HCT116 (cell line): ENCODE data around the gene YKT6. TPM values are rescaled to one million over a fixed set of nuclear protein-coding genes. Genes with fewer than 3 reads are reported as not detected.
"Not testable (repeated sequence)": the region's sequence is repeated elsewhere in the genome, so short reads cannot be mapped to it uniquely, and the experiment has no call there.

Experiments used
- ATAC-seq: fragments of 200-7000 bp; cut with Tn5 transposase; 2 replicates; pipeline ENCODE4 v1.9.1; 2020; ENCODE audit warnings: mild to moderate bottlenecking, moderate library complexity
- BruUV-seq: library from RNA; stranded (reverse); fragments of 400-500 nt; replicated peaks from 2 replicates; lab custom pipeline; 2021; lab: Mats Ljungman, UMichigan
- CTCF ChIA-PET: fragments of 300-600 bp; sonication (Branson Sonifier 250); formaldehyde crosslinking; loops from one replicate; lab custom pipeline; 2021; ENCODE audit warnings: antibody characterized with exemption; lab: Charles Lee
- POLR2A ChIA-PET: fragments of 300-600, 350-600 bp; sonication (Branson Sonifier 250); formaldehyde crosslinking; loops from one replicate; lab custom pipeline; 2021; ENCODE audit warnings: antibody characterized with exemption; lab: Charles Lee
- RAD21 ChIA-PET, 2 experiments: fragments of 300-600 bp; sonication (Branson Sonifier 250); formaldehyde crosslinking; loops; one replicate each; lab custom pipeline; 2023; ENCODE audit warnings: low total read pairs in 2 of 2; ENCODE audit not compliant: uncharacterized antibody in 2 of 2, unreplicated experiment in 2 of 2, low non-redundant PET in 1 of 2; lab: Charles Lee
- DNase-seq: peaks from one replicate; pipeline ENCODE4 v3.0.0-alpha.2; 2010; ENCODE audit warnings: low read depth, low spot score
- H2AFZ ChIP-seq: fragments of 200-600 bp; shearing (Covaris generic), sonication (generic); 2 replicates; pipeline ENCODE4 v1.6.1; 2017; ENCODE audit warnings: low read depth, mixed run types, mixed read lengths, antibody characterized with exemption, low read length; ENCODE audit not compliant: poor library complexity, severe bottlenecking
- H3K27ac ChIP-seq: 2 replicates; pipeline ENCODE4 v1.5.1; 2012; ENCODE audit warnings: low read depth, low read length
- H3K27me3 ChIP-seq: fragments of 200-600 bp; sonication (generic); 2 replicates; pipeline ENCODE4 v1.6.1; 2016; ENCODE audit warnings: mixed run types, low read length, mixed read lengths; ENCODE audit not compliant: insufficient read depth
- H3K36me3 ChIP-seq, 2 experiments: fragments of 200-500 bp in 1 of 2; fragments of 200-600 bp in 1 of 2; sonication (Bioruptor generic) in 1 of 2; sonication (generic) in 1 of 2; 2 replicates each; pipeline versions ENCODE4 v1.5.1 to v1.6.1; 2014 to 2016; ENCODE audit warnings: low read length in 2 of 2, inconsistent platforms in 1 of 2, mixed read lengths in 1 of 2, mixed run types in 1 of 2; ENCODE audit not compliant: insufficient read depth in 2 of 2, control insufficient read depth in 1 of 2
- H3K4me1 ChIP-seq, 2 experiments: fragments of 200-600 bp in 1 of 2; sonication (generic) in 1 of 2; 2 replicates each; pipeline versions ENCODE4 v1.5.1 to v1.6.1; 2012 to 2017; ENCODE audit warnings: low read length in 2 of 2, inconsistent platforms in 1 of 2, mild to moderate bottlenecking in 1 of 2, mixed read lengths in 1 of 2, mixed run types in 1 of 2, moderate library complexity in 1 of 2; ENCODE audit not compliant: insufficient read depth in 2 of 2, control insufficient read depth in 1 of 2
- H3K4me2 ChIP-seq: fragments of 200-600 bp; sonication (generic); 2 replicates; pipeline ENCODE4 v1.6.1; 2017; ENCODE audit warnings: mixed run types, low read length, mixed read lengths
- H3K4me3 ChIP-seq, 2 experiments: fragments of 200-600 bp in 1 of 2; sonication (generic) in 1 of 2; replicated peaks in 1 of 2; 2 replicates each; pipeline ENCODE4 v1.5.1; 2011 to 2016; ENCODE audit warnings: low read length in 2 of 2, control low read depth in 1 of 2, low read depth in 1 of 2, mild to moderate bottlenecking in 1 of 2, mixed read lengths in 1 of 2, mixed run types in 1 of 2
- H3K79me2 ChIP-seq: fragments of 200-600 bp; sonication (generic); 2 replicates; pipeline ENCODE4 v1.6.1; 2017; ENCODE audit warnings: mild to moderate bottlenecking, mixed run types, low read length, moderate library complexity, mixed read lengths; ENCODE audit not compliant: insufficient read depth
- H3K9ac ChIP-seq: fragments of 200-600 bp; sonication (generic); 2 replicates; pipeline ENCODE4 v1.6.1; 2016; ENCODE audit warnings: low read length, mixed read lengths
- H3K9me2 ChIP-seq: fragments of 200-600 bp; sonication (generic), shearing (Covaris generic); 2 replicates; pipeline ENCODE4 v1.6.1; 2017; ENCODE audit warnings: mixed run types, mild to moderate bottlenecking, moderate library complexity; ENCODE audit not compliant: insufficient read depth
- H3K9me3 ChIP-seq, 2 experiments: fragments of 200-500 bp in 1 of 2; fragments of 200-600 bp in 1 of 2; sonication (Bioruptor generic) in 1 of 2; sonication (generic) in 1 of 2; 2 replicates each; pipeline ENCODE4 v1.6.1; 2014 to 2017; ENCODE audit warnings: low read length in 2 of 2, mixed read lengths in 2 of 2, inconsistent platforms in 1 of 2, low read depth in 1 of 2, mild to moderate bottlenecking in 1 of 2, mixed run types in 1 of 2, moderate library complexity in 1 of 2; ENCODE audit not compliant: control insufficient read depth in 1 of 2, insufficient read depth in 1 of 2
- H4K20me1 ChIP-seq: fragments of 200-600 bp; sonication (generic), shearing (Covaris generic); 2 replicates; pipeline ENCODE4 v1.6.1; 2017; ENCODE audit warnings: mixed run types, mild to moderate bottlenecking, moderate library complexity; ENCODE audit not compliant: insufficient read depth
- EZH2phosphoT487 ChIP-seq: fragments of 200-600 bp; IDR thresholded peaks from 2 replicates; pipeline ENCODE4 v1.6.1; 2018; ENCODE audit warnings: antibody characterized with exemption, borderline replicate concordance
- FOSL1 ChIP-seq: IDR thresholded peaks from 2 replicates; pipeline ENCODE4 v1.6.1; 2012; ENCODE audit warnings: low read depth
- MAX ChIP-seq: IDR thresholded peaks from 2 replicates; pipeline ENCODE4 v1.6.1; 2012
- SRF ChIP-seq: IDR thresholded peaks from 2 replicates; pipeline ENCODE4 v1.6.1; 2012; ENCODE audit warnings: low read depth
- TCF7L2 ChIP-seq: IDR thresholded peaks from 2 replicates; pipeline ENCODE4 v1.7.0; 2011; ENCODE audit warnings: borderline replicate concordance, inconsistent platforms; ENCODE audit not compliant: insufficient read depth, insufficient read length; ENCODE audit errors: extremely low read depth
- intact Hi-C: fragments of 100-400 bp; cut with micrococcal nuclease; formaldehyde crosslinking; loops from 2 replicates; pipeline ENCODE4 v1.10.0; 2022
- total RNA-seq: library from RNA; stranded (reverse); gene quantifications from one replicate; pipeline ENCODE4 v1.2.1, GENCODE V29; 2021; ENCODE audit not compliant: unreplicated experiment

Gene YKT6
- total RNA-seq, 1 experiment from 2014 or later: 84.8 TPM

DNA sequence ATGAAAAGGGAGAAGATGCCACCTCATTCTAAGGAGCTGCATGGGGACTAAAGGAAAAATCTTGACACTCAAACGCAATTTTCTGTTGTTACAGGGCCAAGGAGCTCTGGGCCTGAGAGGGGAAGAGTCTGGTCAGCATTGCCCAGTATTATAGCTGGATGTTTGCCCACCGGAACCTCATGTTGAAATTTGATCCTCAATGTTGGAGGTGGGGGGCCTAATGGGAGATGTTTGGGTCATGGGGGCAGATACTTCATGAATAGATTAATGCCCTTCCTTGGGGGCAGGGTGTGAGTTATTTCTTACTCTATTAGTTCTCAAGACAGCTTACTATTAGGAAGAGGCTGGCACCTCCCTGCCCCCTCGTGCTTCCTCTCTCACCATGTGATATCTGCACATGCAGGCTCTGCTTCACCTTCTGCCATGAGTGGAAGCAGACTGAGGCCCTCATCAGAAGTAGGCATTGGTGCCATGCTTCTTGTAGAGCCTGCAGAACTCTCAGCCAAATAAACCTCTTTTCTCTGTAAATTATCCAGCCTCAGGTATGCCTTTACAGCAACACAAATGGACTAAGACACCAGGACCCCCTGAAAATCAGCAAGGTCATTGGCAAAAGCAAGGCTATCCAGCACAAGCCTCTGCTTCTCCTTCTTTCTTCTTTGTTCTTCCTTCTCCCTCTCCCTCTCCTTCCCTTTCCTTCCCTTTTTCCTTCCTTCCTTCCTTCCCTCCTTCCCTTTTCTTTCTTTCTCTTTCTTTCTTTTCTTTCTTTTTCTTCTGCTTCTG is 26.7 kb upstream of the YKT6 start (continued):
- TF ChIP-seq TCF7L2: no peak

DNA sequence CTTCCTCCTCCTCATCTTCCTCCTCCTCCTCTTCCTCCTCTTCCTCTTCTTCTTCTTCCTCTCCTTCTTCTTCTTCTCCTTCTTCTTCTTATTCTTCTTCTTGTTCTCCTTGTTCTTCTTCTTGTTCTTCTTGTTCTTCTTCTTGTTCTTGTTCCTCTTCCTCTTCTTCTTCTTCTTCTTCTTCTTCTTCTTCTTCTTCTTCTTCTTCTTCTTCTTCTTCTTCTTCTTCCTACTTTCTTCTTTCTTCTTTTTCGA is 26.2 kb upstream of the YKT6 start:
- POLR2A ChIA-PET, H3K36me3 ChIP-seq, H3K79me2 ChIP-seq, intact Hi-C loops, H4K20me1 ChIP-seq, H3K9ac ChIP-seq, H3K27me3 ChIP-seq, H3K9me3 ChIP-seq, CTCF ChIA-PET, ATAC-seq, RAD21 ChIA-PET, DNase-seq, BruUV-seq, H2AFZ ChIP-seq, H3K4me3 ChIP-seq, H3K4me2 ChIP-seq, H3K9me2 ChIP-seq, H3K27ac ChIP-seq: not testable (repeated sequence)
- peaks cover 10 to 11% of the 10 kb centered on the region in 2 experiments for H3K4me1 ChIP-seq

DNA sequence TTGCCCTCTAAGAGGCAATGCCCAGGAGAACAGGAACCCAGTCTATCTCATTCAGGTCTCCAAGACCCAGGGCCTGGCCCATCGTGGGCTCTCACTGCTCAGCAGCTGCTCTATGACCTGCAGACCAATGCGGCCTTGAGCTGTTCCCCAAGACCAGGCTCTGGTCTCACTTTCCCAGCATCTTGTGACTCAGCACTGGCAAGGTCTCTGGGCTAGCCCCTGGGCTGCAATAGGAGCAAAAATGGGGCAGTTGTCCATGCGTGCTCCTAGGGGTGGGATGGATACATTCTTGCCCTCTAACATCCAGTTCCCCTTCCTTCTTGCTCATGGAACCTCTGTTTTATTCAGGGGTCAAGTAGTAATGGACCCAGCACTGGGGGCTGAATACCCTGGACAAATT is 25.0 kb upstream of the YKT6 start:
- Histone ChIP-seq H4K20me1 (no peaks in the 10 kb centered on the region), H3K27me3 (0 out of 2 replicates have a peak, but pooled peaks cover 5% of the 10 kb centered on the region), H3K4me2 (no peak overlapping the region), H3K9ac (no peak overlapping the region), H3K79me2 (no peaks in the 10 kb centered on the region), H3K4me3 (no peak overlapping the region), H3K36me3 (no peaks in the 10 kb centered on the region), H3K9me2 (no peaks in the 10 kb centered on the region), H3K9me3 (no peaks in the 10 kb centered on the region), H2AFZ (no peak overlapping the region), H3K4me1 (peaks cover 10 to 11% of the 10 kb centered on the region in 2 experiments), H3K27ac (no peak overlapping the region)
- DNase-seq (no peak), ATAC-seq (no peak)
- TF ChIP-seq SRF: no peak
- TF ChIP-seq MAX: no peak
- TF ChIP-seq EZH2phosphoT487: no peak
- TF ChIP-seq FOSL1: no peak
- CTCF ChIA-PET: no interaction called here
- no TSS peak for BruUV-seq
- RAD21 ChIA-PET: no interaction called here
- POLR2A ChIA-PET: no interaction called here
- intact Hi-C loops: no loop called here
